Measurements from ENCODE around the gene IL31RA. TPM values are rescaled to one million over a fixed set of nuclear protein-coding genes. Genes with fewer than 3 reads are reported as not detected.

The IL31RA gene
- total RNA-seq, 2 donors from 2014 or later, result 0.16 TPM; not detected in 1

- Histone ChIP-seq H3K27ac (no peak overlapping the region), H3K4me1 (no peaks in the 10 kb centered on the region), H3K4me3 (no peak overlapping the region), H3K27me3 (no peaks in the 10 kb centered on the region), H3K9ac (ENCODE audit: low read depth in 2 of 2, low read length in 2 of 2) (no peak overlapping the region), H3K9me3 (no peaks in the 10 kb centered on the region), H3K36me3 (no peaks in the 10 kb centered on the region)
- no peak for DNase-seq
- TF ChIP-seq CTCF (IDR thresholded peaks at IDR 0.05), result no peak
- intact Hi-C loops (cut with DNase I), result no loop called here
Measured at GRCh38 chr5:55858104-55858503, 6.9 kb downstream of the IL31RA start.

- Histone ChIP-seq H3K9ac (ENCODE audit: low read depth in 2 of 2, low read length in 2 of 2) (no peak overlapping the region), H3K4me3 (no peak overlapping the region), H3K27me3 (no peaks in the 10 kb centered on the region), H3K9me3 (no peaks in the 10 kb centered on the region), H3K36me3 (no peaks in the 10 kb centered on the region), H3K4me1 (no peaks in the 10 kb centered on the region), H3K27ac (no peak overlapping the region)
- no peak for TF ChIP-seq CTCF (IDR thresholded peaks at IDR 0.05)
- intact Hi-C loops (cut with DNase I), result no loop called here
- DNase-seq, result no peak
Measured at GRCh38 chr5:55860288-55860687, 9.1 kb downstream of the IL31RA start.

GRCh38 chr5:55860709-55861108 is 9.6 kb downstream of the IL31RA start:
- intact Hi-C loops (cut with DNase I), result no loop called here
- no peak overlapping the region for H3K9ac ChIP-seq (ENCODE audit: low read depth in 2 of 2, low read length in 2 of 2)
- H3K9me3 ChIP-seq, result no peaks in the 10 kb centered on the region
- no peaks in the 10 kb centered on the region for H3K27me3 ChIP-seq
- no peaks in the 10 kb centered on the region for H3K4me1 ChIP-seq
- H3K27ac ChIP-seq, result no peak overlapping the region
- H3K4me3 ChIP-seq, result no peak overlapping the region
- no peak for DNase-seq
- TF ChIP-seq CTCF (IDR thresholded peaks at IDR 0.05), result no peak
- H3K36me3 ChIP-seq, result no peaks in the 10 kb centered on the region

GRCh38 chr5:55864606-55865541 is 13.7 kb downstream of the IL31RA start:
- H3K9ac ChIP-seq (ENCODE audit: low read depth in 2 of 2, low read length in 2 of 2), result no peak overlapping the region
- no peaks in the 10 kb centered on the region for H3K27me3 ChIP-seq
- intact Hi-C loops (cut with DNase I), result no loop called here
- no peak overlapping the region for H3K4me3 ChIP-seq
- no peaks in the 10 kb centered on the region for H3K9me3 ChIP-seq
- no peaks in the 10 kb centered on the region for H3K36me3 ChIP-seq
- TF ChIP-seq CTCF (IDR thresholded peaks at IDR 0.05), result no peak
- DNase-seq, result no peak
- H3K4me1 ChIP-seq, result no peaks in the 10 kb centered on the region
- no peak overlapping the region for H3K27ac ChIP-seq

- intact Hi-C loops (cut with DNase I), result no loop called here
- Histone ChIP-seq H3K9me3 (no peaks in the 10 kb centered on the region), H3K27me3 (no peaks in the 10 kb centered on the region), H3K4me3 (no peak overlapping the region), H3K9ac (ENCODE audit: low read depth in 2 of 2, low read length in 2 of 2) (no peak overlapping the region), H3K36me3 (no peaks in the 10 kb centered on the region), H3K27ac (no peak overlapping the region), H3K4me1 (no peaks in the 10 kb centered on the region)
- no peak for DNase-seq
- no peak for TF ChIP-seq CTCF (IDR thresholded peaks at IDR 0.05)
Measured at GRCh38 chr5:55865831-55866230, 14.7 kb downstream of the IL31RA start.

All from colonic mucosa (tissue), 4 donors.